ENCODE data around the gene LEMD2.
"Not testable (repeated sequence)": the region's sequence is repeated elsewhere in the genome, so short reads cannot be mapped to it uniquely, and the experiment has no call there.

DNA sequence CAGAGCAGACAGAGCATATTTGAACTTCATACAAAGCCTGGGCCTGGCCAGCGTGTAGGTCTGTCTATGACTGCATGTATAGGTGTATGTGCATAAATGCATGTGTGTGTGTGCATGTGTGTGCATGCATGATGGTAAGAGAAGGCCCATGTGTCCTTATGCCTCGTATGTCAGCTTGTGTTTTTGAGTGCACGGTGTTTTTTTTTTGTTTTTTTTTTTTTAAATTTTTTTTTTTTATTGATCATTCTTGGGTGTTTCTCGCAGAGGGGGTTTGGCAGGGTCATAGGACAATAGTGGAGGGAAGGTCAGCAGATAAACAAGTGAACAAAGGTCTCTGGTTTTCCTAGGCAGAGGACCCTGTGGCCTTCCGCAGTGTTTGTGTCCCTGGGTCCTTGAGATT lies 42.8 kb upstream of the LEMD2 start:
- TF ChIP-seq, protein P1, sequence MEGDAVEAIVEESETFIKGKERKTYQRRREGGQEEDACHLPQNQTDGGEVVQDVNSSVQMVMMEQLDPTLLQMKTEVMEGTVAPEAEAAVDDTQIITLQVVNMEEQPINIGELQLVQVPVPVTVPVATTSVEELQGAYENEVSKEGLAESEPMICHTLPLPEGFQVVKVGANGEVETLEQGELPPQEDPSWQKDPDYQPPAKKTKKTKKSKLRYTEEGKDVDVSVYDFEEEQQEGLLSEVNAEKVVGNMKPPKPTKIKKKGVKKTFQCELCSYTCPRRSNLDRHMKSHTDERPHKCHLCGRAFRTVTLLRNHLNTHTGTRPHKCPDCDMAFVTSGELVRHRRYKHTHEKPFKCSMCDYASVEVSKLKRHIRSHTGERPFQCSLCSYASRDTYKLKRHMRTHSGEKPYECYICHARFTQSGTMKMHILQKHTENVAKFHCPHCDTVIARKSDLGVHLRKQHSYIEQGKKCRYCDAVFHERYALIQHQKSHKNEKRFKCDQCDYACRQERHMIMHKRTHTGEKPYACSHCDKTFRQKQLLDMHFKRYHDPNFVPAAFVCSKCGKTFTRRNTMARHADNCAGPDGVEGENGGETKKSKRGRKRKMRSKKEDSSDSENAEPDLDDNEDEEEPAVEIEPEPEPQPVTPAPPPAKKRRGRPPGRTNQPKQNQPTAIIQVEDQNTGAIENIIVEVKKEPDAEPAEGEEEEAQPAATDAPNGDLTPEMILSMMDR (IDR thresholded peaks at IDR 0.05), result not testable (repeated sequence)
- TF ChIP-seq POLR2A, POLR2AphosphoS5 (IDR thresholded peaks at IDR 0.05): not testable (repeated sequence)
